HepG2 (cell line): ENCODE data around the gene SPAG4. TPM values are rescaled to one million over a fixed set of nuclear protein-coding genes. Genes with fewer than 3 reads are reported as not detected.

ENCODE experiments used
- ATF2 ChIP-seq: sonication (generic); formaldehyde crosslinking; IDR thresholded peaks from 2 replicates; pipeline ENCODE4 v1.4.0; 2020; ENCODE audit warnings: missing genetic modification reagents
- DDIT3 ChIP-seq: sonication (generic); formaldehyde crosslinking; IDR thresholded peaks from 2 replicates; pipeline ENCODE4 v1.4.0; 2020; ENCODE audit warnings: mild to moderate bottlenecking, missing genetic modification reagents
- ELK4 ChIP-seq: sonication (generic); formaldehyde crosslinking; IDR thresholded peaks from 2 replicates; pipeline ENCODE4 v1.9.0; 2021; ENCODE audit warnings: missing genetic modification reagents, borderline replicate concordance
- FOXA1 ChIP-seq, 2 experiments: fragments of 450-650 bp in 1 of 2; sonication (generic) in 1 of 2; formaldehyde crosslinking in 1 of 2; IDR thresholded peaks; 2 replicates each; pipeline versions ENCODE4 v1.4.0 to v1.6.1; 2016 to 2020; ENCODE audit warnings: missing genetic modification reagents in 1 of 2
- JDP2 ChIP-seq: sonication (generic); formaldehyde crosslinking; IDR thresholded peaks from 2 replicates; pipeline ENCODE4 v1.8.1; 2022; ENCODE audit warnings: missing genetic modification reagents, borderline replicate concordance
- KDM6A ChIP-seq: IDR thresholded peaks from 2 replicates; pipeline ENCODE4 v1.6.1; 2016; ENCODE audit warnings: low read depth
- NFE2L1 ChIP-seq: sonication (generic); formaldehyde crosslinking; IDR thresholded peaks from 2 replicates; pipeline ENCODE4 v1.4.0; 2020; ENCODE audit warnings: missing genetic modification reagents, mild to moderate bottlenecking, borderline replicate concordance
- RAD21 ChIP-seq: fragments of 450-650 bp; formaldehyde crosslinking; IDR thresholded peaks from 2 replicates; pipeline ENCODE4 v1.5.0; 2020; ENCODE audit warnings: mild to moderate bottlenecking
- RBM39 ChIP-seq: fragments of 200-400 bp; formaldehyde crosslinking; IDR thresholded peaks from one replicate; pipeline ENCODE4 v1.6.1; 2018; ENCODE audit warnings: antibody characterized with exemption, mild to moderate bottlenecking, low read depth, low read length; ENCODE audit not compliant: poor library complexity, severe bottlenecking
- RERE ChIP-seq: IDR thresholded peaks from 2 replicates; pipeline ENCODE4 v1.6.1; 2016; ENCODE audit warnings: low read depth, missing genetic modification reagents, missing compliant biosample characterization
- RORA ChIP-seq: sonication (generic); formaldehyde crosslinking; IDR thresholded peaks from 2 replicates; pipeline ENCODE4 v1.5.0; 2020; ENCODE audit warnings: mild to moderate bottlenecking, missing genetic modification reagents, moderate library complexity
- SP140L ChIP-seq: sonication (generic); formaldehyde crosslinking; IDR thresholded peaks from 2 replicates; pipeline ENCODE4 v1.4.0; 2020; ENCODE audit warnings: missing genetic modification reagents, borderline replicate concordance
- SP4 ChIP-seq: sonication (generic); formaldehyde crosslinking; IDR thresholded peaks from 2 replicates; pipeline ENCODE4 v1.8.1; 2023; ENCODE audit warnings: mild to moderate bottlenecking, missing genetic modification reagents
- TCF7L2 ChIP-seq: IDR thresholded peaks from 2 replicates; pipeline ENCODE4 v1.6.1; 2011; ENCODE audit warnings: mild to moderate bottlenecking, low read depth, low read length, moderate library complexity
- U2AF1 ChIP-seq: fragments of 200-400 bp; formaldehyde crosslinking; optimal IDR thresholded peaks from 2 replicates; pipeline ENCODE3; 2017; ENCODE audit warnings: mild to moderate bottlenecking, low read depth, low read length
- ZFP62 ChIP-seq: sonication (generic); formaldehyde crosslinking; IDR thresholded peaks from 2 replicates; pipeline ENCODE4 v1.4.0; 2020; ENCODE audit warnings: missing genetic modification reagents
- ZNF138 ChIP-seq: sonication (generic); formaldehyde crosslinking; IDR thresholded peaks from 2 replicates; pipeline ENCODE4 v1.5.0; 2020; ENCODE audit warnings: mild to moderate bottlenecking, low read depth, missing genetic modification reagents
- ZNF205 ChIP-seq: IDR thresholded peaks from 2 replicates; pipeline ENCODE4 v1.6.1; 2018; ENCODE audit warnings: missing biosample characterization, missing genetic modification reagents
- ZNF260 ChIP-seq: sonication (generic); formaldehyde crosslinking; IDR thresholded peaks from 2 replicates; pipeline ENCODE4 v1.4.0; 2020; ENCODE audit warnings: missing genetic modification reagents, low read depth, mild to moderate bottlenecking, borderline replicate concordance
- ZNF34 ChIP-seq: sonication (generic); formaldehyde crosslinking; IDR thresholded peaks from 2 replicates; pipeline ENCODE4 v1.4.0; 2020; ENCODE audit warnings: mild to moderate bottlenecking, missing genetic modification reagents, borderline replicate concordance
- polyA plus RNA-seq, 8 experiments: library from polyadenylated mRNA; depleted of rRNA in 3 of 8; stranded (reverse) in 7 of 8; unstranded in 1 of 8; fragments of >200 nt; fragmentation: Illumina TruSeq in 4 of 8; extraction: Trizol in 4 of 8; gene quantifications; 2 replicates each; pipeline versions ENCODE4 v1.2.1 to v1.2.3, GENCODE V29; 2011 to 2016; ENCODE audit warnings: low read depth in 4 of 8, missing spikeins in 1 of 8, mixed read lengths in 1 of 8; ENCODE audit not compliant: insufficient read depth in 1 of 8
- total RNA-seq, 5 experiments: library from RNA; depleted of rRNA; stranded (reverse); fragments of >200 nt; fragmentation: Illumina TruSeq; extraction: Trizol; gene quantifications; 2 replicates each; pipeline ENCODE4 v1.2.3, GENCODE V29; 2016; ENCODE audit warnings: low read depth in 1 of 5

SPAG4 gene
- total and polyA plus RNA-seq, 2 of the 13 experiments (the other 11 are each of a cell fraction or from before 2014, with no cell fraction given), result 5.8 to 137 TPM

- TF ChIP-seq RERE (CRISPR knock-in tag) (0 out of 2 replicates have a peak, but pooled peaks have one; percentile 7), TCF7L2 (no peak), ATF2 (CRISPR knock-in tag) (peak; percentile 78; the same call in 1 of the 2 replicates), NFE2L1 (CRISPR knock-in tag) (no peak; the same call in 1 of the 2 replicates), ZNF205 (CRISPR knock-in tag) (peak; percentile 84), KDM6A (CRISPR knock-in tag) (no peak), RBM39 (no peak), RAD21 (peak; percentile 64; the same call in 1 of the 2 replicates), DDIT3 (no peak), U2AF1 (no peak), FOXA1 (IDR thresholded peaks at IDR 0.05) (no peak), FOXA1 (CRISPR knock-in tag; IDR thresholded peaks at IDR 0.05) (peak; percentile 30; the same call in 1 of the 2 replicates), ZNF34 (no peak), JDP2 (no peak), SP140L (CRISPR knock-in tag) (peak; percentile 52; the same call in 1 of the 2 replicates), RORA (CRISPR knock-in tag) (no peak), ZNF138 (CRISPR knock-in tag) (0 out of 2 replicates have a peak, but pooled peaks have one; percentile 10), SP4 (CRISPR knock-in tag) (peak; percentile 91), ZFP62 (CRISPR knock-in tag) (no peak), ELK4 (CRISPR knock-in tag) (peak; percentile 71; the same call in 1 of the 2 replicates), ZNF260 (CRISPR knock-in tag) (no peak)
Measured at GRCh38 chr20:35616465-35617396, 1.1 kb downstream of the SPAG4 start (continued).
